HG03108 (cell line): ENCODE measurements around the gene MASP2.
"Not testable (repeated sequence)": the region's sequence is repeated elsewhere in the genome, so short reads cannot be mapped to it uniquely, and the experiment has no call there.

Experiments used
- ATAC-seq: cut with Tn5 transposase; IDR thresholded peaks from one replicate; pipeline ENCODE4 v1.9.1; 2021; ENCODE audit warnings: moderate library complexity; ENCODE audit not compliant: unreplicated experiment

Gene MASP2

DNA sequence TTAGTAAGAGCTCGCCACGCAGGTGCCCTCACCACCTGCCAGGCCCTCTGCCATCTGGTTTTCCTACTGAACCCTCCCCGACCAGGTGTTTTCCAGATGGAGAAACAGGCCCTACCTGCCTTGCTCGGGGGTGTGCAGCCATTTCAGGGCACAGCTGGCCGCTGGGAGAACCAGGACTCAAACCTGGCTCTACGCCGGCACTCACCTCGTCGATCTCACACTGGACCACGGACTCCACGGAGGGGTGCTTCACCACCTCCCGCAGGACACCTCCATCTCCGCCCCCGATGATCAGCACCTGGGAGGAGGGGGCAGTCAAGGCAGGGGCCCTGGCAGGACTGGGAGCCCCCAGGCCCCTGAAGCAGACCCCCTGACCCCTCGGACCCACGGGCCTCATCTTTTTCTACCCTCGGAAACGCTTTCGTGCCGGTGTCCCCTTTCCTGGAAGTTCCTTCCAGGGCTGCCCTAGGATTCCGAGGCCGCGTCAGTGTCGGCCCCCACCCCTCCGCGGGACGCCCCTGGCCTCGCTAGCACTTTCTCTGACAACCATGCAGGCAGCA lies 11.6 kb upstream of the MASP2 start:
- no peak for ATAC-seq

- no peak for ATAC-seq
Observed at GRCh38 chr1:11058026-11058425, 11.0 kb upstream of the MASP2 start.

GRCh38 chr1:11057477-11057876 lies 10.4 kb upstream of the MASP2 start:
- ATAC-seq: no peak

DNA sequence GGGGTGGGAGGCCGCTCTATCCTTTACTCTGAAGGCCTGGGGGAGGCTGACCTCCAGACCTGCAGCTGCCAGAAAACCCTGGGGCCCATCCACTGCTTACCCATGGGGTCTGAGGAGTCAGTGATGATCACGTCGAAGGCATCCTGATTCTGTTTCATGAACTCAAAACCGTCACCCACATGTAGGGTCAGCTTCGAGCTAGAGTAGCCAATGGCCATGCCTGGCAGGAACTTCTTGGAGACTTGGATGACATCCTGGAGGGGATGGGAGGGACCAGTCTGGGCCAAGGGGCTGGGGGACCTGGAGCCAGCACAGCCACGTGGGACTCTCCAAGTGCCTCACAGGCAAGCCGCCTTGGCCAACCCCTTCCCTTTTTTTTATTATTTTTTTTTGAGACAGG lies 9.5 kb upstream of the MASP2 start:
- no peak for ATAC-seq

GRCh38 chr1:11055676-11056075 lies 8.6 kb upstream of the MASP2 start:
- ATAC-seq: no peak

GRCh38 chr1:11054666-11055065 lies 7.6 kb upstream of the MASP2 start:
- no peak for ATAC-seq

- ATAC-seq: no peak
Observed at GRCh38 chr1:11054181-11054580, 7.1 kb upstream of the MASP2 start.

GRCh38 chr1:11053758-11054137 lies 6.7 kb upstream of the MASP2 start:
- ATAC-seq: no peak

GRCh38 chr1:11052839-11053757 lies 6.1 kb upstream of the MASP2 start:
- ATAC-seq: no peak

DNA sequence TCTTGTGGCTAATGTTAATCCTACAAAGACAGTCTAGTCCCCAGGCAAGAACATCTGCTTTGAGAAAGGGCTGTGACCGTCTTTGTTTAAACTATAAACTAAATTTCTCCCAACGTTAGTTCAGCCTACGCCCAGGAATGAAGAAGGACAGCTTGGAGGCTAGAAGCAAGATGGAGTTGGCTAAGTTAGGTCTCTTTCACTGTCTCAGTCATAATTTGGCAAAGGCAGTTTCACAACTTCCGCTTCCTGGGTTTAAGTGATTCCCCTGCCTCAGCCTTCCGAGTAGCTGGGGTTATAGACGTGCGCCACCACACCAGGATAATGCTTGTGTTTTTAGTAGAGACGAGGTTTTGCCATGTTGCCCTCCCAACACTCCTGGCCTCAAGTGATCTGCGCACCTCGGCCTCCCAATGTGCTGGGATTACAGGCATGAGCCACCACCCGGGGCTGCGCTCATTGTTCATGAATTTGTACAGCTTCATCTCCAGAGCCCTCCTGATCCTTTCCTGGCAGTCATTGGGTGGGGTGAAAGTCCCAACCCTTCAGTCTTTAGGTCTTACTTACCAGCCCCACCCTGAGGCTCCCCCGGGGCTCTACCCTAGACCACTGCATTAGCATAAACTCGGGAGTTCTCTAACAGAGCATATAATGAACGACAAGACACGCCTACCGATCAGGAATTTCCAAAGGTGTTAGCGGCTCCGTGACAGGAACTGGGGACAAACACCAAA lies 4.9 kb upstream of the MASP2 start:
- no peak for ATAC-seq

GRCh38 chr1:11051121-11051520 lies 4.1 kb upstream of the MASP2 start:
- ATAC-seq: not testable (repeated sequence)

DNA sequence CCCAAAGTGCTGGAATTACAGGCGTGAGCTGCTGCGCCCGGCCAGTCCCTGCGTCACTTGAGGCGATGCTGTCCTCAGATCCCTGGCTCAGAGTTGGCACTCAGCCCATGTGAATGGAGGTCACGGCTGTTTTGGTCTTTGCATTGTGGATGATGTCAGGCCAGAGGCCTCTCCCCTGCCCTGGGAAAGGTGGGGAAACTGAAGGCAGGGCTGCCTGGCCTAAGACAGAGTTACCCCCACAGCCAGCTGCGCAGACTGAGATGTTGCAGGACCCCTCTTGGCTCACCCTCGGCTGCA lies 821 bp downstream of the MASP2 start:
- no peak for ATAC-seq

- ATAC-seq: no peak
Observed at GRCh38 chr1:11045428-11046269, 1.4 kb downstream of the MASP2 start.

DNA sequence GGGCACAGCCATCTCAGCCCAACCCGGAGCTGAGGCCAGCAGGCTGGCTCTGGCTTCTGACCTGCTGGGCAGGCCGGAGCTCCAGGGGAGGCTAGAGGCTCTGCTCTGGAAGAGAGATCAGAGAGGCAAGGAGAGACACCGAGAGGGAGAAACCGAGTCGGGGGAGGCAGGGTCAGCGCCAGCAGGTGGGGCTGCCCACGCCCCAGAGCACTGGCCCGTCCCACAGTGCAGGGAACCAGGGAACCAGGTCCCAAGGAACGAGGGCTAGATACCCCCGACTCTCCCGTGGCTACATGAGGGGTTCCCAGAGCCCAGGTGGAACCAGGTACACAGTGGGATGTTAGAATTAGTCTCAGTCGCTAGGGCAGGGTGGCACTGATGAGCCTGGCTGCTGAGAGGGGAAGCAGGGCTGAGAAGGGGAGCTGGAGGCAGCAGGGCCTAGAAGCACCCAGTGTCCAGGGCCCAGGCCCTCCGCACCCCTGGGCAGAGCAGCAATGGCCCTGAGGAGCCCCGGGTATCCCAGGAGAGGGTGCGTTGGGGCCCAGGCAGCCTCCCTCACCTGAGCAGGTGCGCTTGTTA lies 2.1 kb downstream of the MASP2 start:
- no peak for ATAC-seq

DNA sequence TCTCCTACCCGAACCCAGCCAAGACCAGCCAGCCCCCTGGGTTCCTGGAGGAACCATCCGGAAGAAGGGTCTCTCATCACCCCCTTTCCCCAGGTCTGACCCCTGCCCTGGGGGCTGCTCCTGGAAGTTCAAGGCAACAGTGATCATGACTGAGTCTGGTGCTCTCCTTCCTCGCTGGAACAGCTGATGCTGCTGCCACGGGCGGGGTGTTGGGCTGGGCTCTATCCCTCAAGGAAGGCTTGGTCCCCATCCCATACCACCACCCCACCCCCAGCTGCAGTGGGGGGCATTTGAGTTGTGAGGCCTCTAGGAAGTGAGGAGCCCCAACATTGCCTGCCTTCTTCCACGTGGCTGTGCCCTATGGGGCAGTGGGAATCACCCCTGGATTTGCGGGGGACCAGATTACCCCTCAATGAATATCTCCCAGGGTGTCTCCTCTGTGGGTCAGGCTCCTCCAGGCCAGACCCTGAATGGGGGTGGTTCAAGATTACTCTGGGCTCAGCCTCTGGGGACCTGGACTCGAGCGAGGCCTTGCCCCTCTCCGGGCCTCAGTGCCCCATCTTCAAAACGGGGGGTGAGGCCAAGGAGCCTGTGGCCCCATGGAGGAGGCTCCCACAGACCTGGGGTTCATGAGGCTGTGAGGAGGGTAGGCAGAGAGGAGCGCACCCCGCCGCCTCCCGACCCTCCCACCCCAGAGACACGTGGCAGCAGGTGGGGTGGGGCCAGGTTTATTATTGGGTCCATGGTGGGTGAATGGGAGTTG lies 2.8 kb downstream of the MASP2 start:
- no peak for ATAC-seq

- ATAC-seq: no peak
Observed at GRCh38 chr1:11042995-11043874, 3.8 kb downstream of the MASP2 start.

GRCh38 chr1:11042065-11042464 lies 5.0 kb downstream of the MASP2 start:
- ATAC-seq: no peak

DNA sequence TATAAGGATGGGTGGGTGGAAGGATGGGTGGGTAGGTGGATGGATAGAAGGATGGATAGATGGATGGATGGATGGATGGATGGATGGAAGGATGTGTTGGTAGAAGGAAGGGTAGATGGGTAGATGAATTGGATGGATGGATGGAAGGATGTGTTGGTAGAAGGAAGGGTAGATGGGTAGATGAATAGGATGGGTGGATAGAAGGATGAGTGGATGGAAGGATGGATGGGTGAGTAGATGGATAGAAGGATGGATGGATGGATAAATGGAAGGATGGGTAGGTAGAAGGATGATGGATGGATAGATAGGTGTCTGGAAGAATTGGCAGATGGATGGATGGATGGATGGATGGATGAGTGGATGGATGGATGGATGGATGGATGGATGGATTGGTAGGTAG lies 6.0 kb downstream of the MASP2 start:
- no peak for ATAC-seq

DNA sequence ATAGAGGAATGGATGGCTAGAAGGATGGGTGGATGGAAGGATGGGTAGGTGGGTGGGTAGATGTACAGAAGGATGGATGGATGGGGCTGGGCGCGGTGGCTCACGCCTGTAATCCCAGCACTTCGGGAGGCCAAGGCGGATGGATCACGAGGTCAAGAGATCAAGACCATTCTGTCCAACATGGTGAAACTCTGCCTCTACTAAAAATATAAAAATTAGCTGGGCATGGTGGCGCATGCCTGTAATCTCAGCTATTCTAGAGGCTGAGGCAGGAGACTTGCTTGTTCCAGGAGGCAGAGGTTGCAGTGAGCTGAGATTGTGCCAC lies 7.0 kb downstream of the MASP2 start:
- not testable (repeated sequence) for ATAC-seq
